Fibroblast of skin of scalp (primary cell): Measurements from ENCODE around the gene C5orf15.
"Not testable (repeated sequence)": the region's sequence is repeated elsewhere in the genome, so short reads cannot be mapped to it uniquely, and the experiment has no call there.

ENCODE experiments used
- DNase-seq: peaks from one replicate; pipeline ENCODE4 v3.0.0-alpha.2; 2013

The C5orf15 gene

GRCh38 chr5:133937628-133938027, 30.8 kb downstream of the C5orf15 start:
- DNase-seq = not testable (repeated sequence)

GRCh38 chr5:133936651-133937015, 31.8 kb downstream of the C5orf15 start:
- no peak for DNase-seq

DNA sequence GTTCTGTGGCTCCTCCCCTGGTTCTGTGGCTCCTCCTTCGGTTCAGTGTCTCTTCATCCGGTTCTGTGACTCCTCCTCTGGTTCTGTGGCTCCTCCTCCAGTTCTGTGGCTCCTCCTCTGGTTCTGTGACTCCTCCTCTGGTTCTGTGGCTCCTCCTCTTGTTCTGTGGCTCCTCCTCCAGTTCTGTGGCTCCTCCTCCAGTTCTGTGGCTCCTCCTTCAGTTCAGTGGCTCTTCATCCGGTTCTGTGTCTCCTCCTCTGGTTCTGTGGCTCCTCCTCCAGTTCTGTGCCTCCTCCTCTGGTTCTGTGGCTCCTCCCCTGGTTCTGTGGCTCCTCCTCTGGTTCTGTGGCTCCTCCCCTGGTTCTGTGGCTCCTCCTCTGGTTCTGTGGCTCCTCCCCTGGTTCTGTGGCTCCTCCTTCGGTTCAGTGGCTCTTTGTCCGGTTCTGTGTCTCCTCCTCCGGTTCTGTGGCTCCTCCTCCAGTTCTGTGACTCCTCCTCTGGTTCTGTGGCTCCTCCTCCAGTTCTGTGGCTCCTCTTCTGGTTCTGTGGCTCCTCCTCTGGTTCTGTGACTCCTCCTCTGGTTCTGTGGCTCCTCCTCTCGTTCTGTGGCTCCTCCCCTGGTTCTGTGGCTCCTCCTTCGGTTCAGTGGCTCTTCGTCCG, 32.3 kb downstream of the C5orf15 start:
- DNase-seq = not testable (repeated sequence)

DNA sequence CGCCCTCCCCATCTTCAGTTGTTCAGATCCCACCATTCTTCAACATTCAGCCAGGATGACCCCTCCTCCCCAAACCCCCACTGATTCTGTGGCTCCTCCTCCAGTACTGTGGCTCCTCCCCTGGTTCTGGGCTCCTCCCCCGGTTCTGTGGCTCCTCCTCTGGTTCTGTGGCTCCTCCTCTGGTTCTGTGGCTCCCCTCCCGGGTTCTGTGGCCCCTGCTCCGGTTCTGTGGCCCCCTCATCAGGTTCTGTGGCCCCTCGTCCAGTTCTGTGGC, 32.8 kb downstream of the C5orf15 start:
- DNase-seq = no peak

DNA sequence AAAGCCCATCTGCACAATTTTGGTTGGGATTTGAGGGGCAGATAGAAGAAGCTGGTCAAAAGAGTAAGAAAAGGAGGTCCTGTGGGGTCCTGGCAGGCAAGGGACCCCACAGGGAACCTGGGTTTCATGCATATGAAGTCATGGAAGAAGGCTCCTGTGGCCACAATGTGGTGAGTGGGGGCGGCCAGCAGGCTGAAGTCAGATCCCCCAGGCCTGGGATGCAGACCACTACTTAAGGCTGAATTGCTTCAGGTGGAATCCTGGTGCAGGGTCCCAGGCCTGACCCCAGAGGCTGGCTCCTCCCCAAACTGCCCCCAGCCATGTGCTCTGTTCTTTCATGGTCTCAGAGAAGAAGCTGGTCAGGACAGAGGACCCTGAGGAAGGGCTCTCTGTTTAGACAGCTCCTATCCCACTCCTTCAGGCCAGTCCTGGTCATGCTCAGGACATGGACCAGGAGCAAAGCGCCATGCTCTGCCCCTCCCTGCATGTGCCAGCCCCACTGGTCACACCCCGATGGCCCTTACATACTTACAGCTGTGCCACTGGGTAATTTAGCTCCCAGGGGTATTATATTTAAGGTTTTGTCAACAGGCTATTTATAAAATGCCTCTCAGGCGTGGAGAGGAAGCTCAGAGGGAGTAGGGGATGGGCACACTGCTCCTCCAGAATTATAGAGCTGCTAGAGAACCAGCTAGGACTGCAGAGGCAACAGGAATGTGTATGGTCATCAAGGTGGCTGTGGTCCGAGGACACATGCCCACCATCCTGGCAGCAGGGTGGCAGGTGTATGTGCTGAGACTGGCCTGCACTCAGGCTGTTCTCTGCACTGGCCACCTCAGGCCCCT, 33.4 kb downstream of the C5orf15 start:
- no peak for DNase-seq

DNA sequence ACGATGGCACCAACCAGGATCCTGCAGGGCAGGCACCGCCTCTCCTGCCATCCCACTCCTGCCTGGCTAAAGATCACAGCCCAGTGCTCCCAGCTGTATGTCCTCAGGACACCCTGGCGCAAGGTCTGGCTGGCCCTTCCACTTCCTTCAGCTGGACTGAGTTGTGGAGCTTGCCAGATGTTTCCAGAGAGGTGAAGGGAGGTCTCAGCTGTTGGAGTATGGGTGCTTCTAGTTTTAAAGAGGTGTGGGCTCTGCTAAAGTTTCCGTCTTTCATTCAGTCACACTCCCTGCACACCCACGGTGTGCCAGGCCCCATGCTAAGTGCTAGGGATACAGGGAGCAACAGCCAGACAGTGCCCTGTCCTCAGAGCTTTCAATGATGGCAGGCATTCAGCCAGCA, 34.1 kb downstream of the C5orf15 start:
- DNase-seq = no peak

- DNase-seq = no peak
Measured at GRCh38 chr5:133933670-133934295, 34.6 kb downstream of the C5orf15 start.

- no peak for DNase-seq
Measured at GRCh38 chr5:133933169-133933509, 35.3 kb downstream of the C5orf15 start.

- no peak for DNase-seq
Measured at GRCh38 chr5:133932441-133933168, 35.8 kb downstream of the C5orf15 start.

- DNase-seq = no peak
Measured at GRCh38 chr5:133931546-133931945, 36.9 kb downstream of the C5orf15 start.

- DNase-seq = no peak
Measured at GRCh38 chr5:133930813-133931090, 37.7 kb downstream of the C5orf15 start.

DNA sequence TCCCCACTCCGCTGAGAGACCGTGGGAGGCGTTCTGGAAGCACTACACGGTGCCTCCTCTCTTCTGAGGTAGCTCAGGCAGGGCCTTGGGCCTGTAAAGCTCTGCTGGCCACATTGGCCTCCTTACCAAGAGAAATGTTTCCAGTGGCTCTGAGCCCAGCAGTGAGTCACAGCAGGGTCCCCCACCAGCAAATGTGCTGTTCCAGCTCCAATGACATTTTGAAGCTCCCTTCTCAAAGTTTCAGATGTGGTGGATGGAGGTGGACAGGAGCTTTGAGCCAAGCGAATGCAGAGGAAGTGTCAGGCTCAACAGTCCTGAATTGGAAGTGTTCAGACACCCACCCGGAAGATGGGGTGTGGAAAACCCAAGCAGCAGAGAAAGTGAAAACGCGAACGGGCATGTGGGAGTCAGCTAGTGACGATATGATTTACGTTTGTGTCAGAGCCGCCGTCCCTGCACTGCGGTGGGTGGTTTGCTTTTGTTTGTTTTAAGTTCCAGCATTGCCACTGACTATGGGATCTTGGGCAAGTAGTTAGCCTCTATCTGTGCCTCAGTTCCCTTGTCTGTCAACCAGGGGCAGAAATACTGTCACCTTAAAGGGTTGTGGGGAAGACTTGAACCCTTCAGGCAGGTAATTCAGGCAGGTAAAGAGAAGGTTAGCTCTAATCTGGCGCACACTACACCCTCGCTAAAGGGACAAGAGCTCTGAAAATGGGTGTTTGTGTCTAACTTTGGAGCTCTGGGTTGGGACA, 38.2 kb downstream of the C5orf15 start:
- DNase-seq = peak; percentile 68

DNA sequence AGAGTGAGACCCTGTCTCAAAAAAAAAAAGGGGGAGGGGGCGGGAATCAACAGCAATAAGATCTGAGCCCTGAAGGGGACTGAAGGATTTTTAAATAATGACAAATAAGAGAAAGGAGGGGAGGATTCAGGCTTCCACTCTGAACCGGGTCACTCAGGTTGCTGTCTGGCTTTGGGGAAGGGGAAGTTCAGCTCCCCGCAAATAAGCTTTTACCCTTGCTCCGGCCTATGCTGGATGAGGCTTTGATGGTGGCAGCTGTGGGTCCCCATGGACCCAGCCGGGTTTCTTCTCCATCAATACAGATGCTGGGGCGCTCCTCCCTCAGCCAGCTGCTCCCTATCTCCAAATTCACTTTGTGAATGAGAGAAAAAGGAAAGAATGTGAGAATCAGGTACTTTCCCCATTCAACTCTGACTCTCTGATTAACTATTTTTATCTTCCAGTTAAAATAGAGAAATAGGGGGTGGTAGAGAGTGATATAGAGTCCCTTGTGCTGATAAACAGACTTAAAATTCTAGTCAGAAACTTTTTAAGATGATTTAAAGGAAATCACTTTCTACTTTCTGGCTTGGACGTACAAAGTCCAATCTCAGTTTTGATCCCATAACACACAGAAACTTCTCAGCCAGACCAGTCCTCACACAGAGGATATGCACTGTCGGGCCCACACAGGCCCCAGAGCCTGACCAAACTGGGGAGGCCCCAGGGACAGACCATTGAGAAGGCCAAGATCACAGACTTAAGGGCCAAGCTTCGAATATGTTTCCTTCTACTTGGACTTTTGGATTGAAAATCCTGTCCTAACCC, 39.6 kb downstream of the C5orf15 start:
- DNase-seq = no peak

- DNase-seq = no peak
Measured at GRCh38 chr5:133927300-133928180, 40.9 kb downstream of the C5orf15 start.

GRCh38 chr5:133926489-133927299, 41.7 kb downstream of the C5orf15 start:
- DNase-seq = no peak

DNA sequence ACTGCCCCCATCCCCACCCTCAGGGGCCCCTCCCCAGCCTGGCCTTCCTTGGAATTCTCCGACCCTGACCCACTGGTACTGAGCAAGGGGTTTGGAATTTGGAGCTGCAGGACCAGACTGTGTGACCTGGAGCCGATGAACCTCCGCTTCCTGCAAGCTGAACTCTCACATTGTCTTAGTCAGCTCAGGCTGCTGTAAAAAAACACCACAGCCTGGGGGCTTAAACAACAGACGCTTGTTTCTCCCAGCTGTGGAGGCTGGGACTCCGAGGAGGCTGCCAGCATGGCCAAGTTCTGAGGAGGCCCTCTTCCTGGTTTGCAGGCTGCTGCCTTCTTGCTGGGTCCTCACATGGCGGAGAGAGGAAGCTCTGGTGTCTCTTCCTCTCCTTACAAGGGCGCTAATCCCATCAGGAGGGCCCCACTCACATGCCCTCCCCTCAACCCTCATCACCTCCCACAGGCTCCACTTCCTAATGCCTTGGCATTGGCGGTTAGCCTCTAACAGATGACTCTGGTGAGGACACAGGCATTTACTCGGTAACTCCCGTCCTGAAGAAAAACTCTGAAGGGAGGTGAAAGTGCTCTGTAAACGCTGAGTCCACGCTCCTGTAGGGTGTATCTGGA, 42.4 kb downstream of the C5orf15 start:
- no peak for DNase-seq

DNA sequence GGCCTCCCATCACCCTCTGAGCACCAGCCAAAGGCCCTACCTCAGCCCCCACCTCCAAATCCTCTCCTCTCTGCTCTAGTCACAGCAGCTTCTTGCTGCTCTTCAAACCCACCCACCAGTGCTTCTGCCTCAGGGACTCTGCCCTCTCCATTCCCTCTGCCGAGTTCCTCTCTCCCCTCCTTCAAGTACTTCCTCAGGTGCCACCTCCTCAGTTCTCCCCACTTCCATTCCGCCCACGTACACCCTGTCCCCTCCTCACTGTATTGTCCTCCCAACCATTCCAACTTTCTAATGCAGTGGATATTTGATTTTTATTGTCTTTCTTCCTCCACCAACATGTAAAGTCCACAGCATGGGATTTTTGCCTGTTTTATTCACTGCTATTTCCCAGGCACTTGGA, 43.2 kb downstream of the C5orf15 start:
- DNase-seq = no peak

GRCh38 chr5:133924221-133924920, 44.1 kb downstream of the C5orf15 start:
- no peak for DNase-seq

DNA sequence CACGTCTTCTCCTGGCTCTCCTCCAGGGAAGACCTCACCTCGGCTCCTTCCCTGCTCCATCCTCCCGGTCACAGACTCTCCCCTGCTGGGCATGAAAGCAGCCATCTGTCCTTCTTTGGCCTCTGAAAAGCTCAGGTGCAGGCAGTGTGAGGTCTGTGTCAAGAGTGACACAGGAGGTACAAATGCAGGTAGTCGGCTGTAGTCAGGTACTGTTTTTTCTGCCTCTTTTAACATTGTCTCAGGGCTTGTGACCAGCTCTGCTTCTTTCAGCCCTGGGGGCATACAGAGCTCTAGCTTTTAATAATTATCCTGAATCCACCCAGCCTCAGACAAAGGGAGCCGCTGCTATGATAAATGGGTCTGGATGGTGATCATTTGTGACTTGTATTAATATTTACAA, 46.4 kb downstream of the C5orf15 start:
- no peak for DNase-seq
